Measurements from ENCODE around the gene PDE9A. TPM values are rescaled to one million over a fixed set of nuclear protein-coding genes. Genes with fewer than 3 reads are reported as not detected.

PDE9A gene
- total and polyA plus RNA-seq, 2 experiments from 2014 or later = 6.8 to 14.2 TPM

GRCh38 chr21:42692688-42693087 is 39.3 kb downstream of the PDE9A start:
- DNase-seq (ENCODE audit: low read depth in 1 of 2, low spot score in 1 of 2) = no peak
- H3K36me3 ChIP-seq = no peaks in the 10 kb centered on the region
- no peak overlapping the region for H3K4me3 ChIP-seq
- TF ChIP-seq CTCF (IDR thresholded peaks at IDR 0.05; ENCODE audit: low read depth, low read length) = no peak
- H3K27ac ChIP-seq = no peak overlapping the region
- no peaks in the 10 kb centered on the region for H3K9me3 ChIP-seq (ENCODE audit: low read depth)
- H3K4me1 ChIP-seq (ENCODE audit: low read depth) = no peaks in the 10 kb centered on the region
- H3K27me3 ChIP-seq = no peaks in the 10 kb centered on the region

GRCh38 chr21:42694751-42695696 is 41.6 kb downstream of the PDE9A start:
- Histone ChIP-seq H3K27me3 (no peaks in the 10 kb centered on the region), H3K4me1 (ENCODE audit: low read depth) (no peaks in the 10 kb centered on the region), H3K36me3 (no peaks in the 10 kb centered on the region), H3K4me3 (no peak overlapping the region), H3K27ac (no peak overlapping the region), H3K9me3 (ENCODE audit: low read depth) (no peaks in the 10 kb centered on the region)
- no peak for TF ChIP-seq CTCF (IDR thresholded peaks at IDR 0.05; ENCODE audit: low read depth, low read length)
- no peak for DNase-seq (ENCODE audit: low read depth in 1 of 2, low spot score in 1 of 2)

- peak in 1 of 2 donors; percentile 73 for DNase-seq (ENCODE audit: low read depth in 1 of 2, low spot score in 1 of 2)
Observed at GRCh38 chr21:42695697-42696380, 42.4 kb downstream of the PDE9A start.

GRCh38 chr21:42696501-42697040 is 43.1 kb downstream of the PDE9A start:
- no peaks in the 10 kb centered on the region for H3K9me3 ChIP-seq (ENCODE audit: low read depth)
- no peaks in the 10 kb centered on the region for H3K27me3 ChIP-seq
- DNase-seq (ENCODE audit: low read depth in 1 of 2, low spot score in 1 of 2) = no peak
- H3K36me3 ChIP-seq = no peaks in the 10 kb centered on the region
- no peak overlapping the region for H3K4me3 ChIP-seq
- no peak overlapping the region for H3K27ac ChIP-seq
- no peaks in the 10 kb centered on the region for H3K4me1 ChIP-seq (ENCODE audit: low read depth)
- no peak for TF ChIP-seq CTCF (IDR thresholded peaks at IDR 0.05; ENCODE audit: low read depth, low read length)

More at GRCh38 chr21:42695697-42696380, 42.4 kb downstream of the PDE9A start:
- Histone ChIP-seq H3K27me3 (no peaks in the 10 kb centered on the region), H3K27ac (no peak overlapping the region), H3K4me1 (ENCODE audit: low read depth) (no peaks in the 10 kb centered on the region), H3K9me3 (ENCODE audit: low read depth) (no peaks in the 10 kb centered on the region), H3K36me3 (no peaks in the 10 kb centered on the region), H3K4me3 (no peak overlapping the region)
- TF ChIP-seq CTCF (IDR thresholded peaks at IDR 0.05; ENCODE audit: low read depth, low read length) = no peak

- no peak for DNase-seq (ENCODE audit: low read depth in 1 of 2, low spot score in 1 of 2)
- no peaks in the 10 kb centered on the region for H3K36me3 ChIP-seq
Observed at GRCh38 chr21:42698733-42699132, 45.3 kb downstream of the PDE9A start.

More at GRCh38 chr21:42698733-42699132, 45.3 kb downstream of the PDE9A start:
- no peaks in the 10 kb centered on the region for H3K9me3 ChIP-seq (ENCODE audit: low read depth)
- H3K4me1 ChIP-seq (ENCODE audit: low read depth) = no peaks in the 10 kb centered on the region
- H3K4me3 ChIP-seq = no peak overlapping the region
- H3K27ac ChIP-seq = no peak overlapping the region
- H3K27me3 ChIP-seq = no peaks in the 10 kb centered on the region
- no peak for TF ChIP-seq CTCF (IDR thresholded peaks at IDR 0.05; ENCODE audit: low read depth, low read length)
